HG03108 (cell line): ENCODE measurements around the gene FAM222A.

Source experiments
- ATAC-seq: cut with Tn5 transposase; IDR thresholded peaks from one replicate; pipeline ENCODE4 v1.9.1; 2021; ENCODE audit warnings: moderate library complexity; ENCODE audit not compliant: unreplicated experiment

Gene FAM222A

GRCh38 chr12:109818253-109818652 lies 104.6 kb downstream of the FAM222A start:
- no peak for ATAC-seq

- no peak for ATAC-seq
Observed at GRCh38 chr12:109818905-109819500, 105.4 kb downstream of the FAM222A start.
